ENCODE measurements around the gene HCN4.
A peak's percentile ranks its signal among the peaks of the same experiment; 100 is the strongest.

Gene HCN4

DNA sequence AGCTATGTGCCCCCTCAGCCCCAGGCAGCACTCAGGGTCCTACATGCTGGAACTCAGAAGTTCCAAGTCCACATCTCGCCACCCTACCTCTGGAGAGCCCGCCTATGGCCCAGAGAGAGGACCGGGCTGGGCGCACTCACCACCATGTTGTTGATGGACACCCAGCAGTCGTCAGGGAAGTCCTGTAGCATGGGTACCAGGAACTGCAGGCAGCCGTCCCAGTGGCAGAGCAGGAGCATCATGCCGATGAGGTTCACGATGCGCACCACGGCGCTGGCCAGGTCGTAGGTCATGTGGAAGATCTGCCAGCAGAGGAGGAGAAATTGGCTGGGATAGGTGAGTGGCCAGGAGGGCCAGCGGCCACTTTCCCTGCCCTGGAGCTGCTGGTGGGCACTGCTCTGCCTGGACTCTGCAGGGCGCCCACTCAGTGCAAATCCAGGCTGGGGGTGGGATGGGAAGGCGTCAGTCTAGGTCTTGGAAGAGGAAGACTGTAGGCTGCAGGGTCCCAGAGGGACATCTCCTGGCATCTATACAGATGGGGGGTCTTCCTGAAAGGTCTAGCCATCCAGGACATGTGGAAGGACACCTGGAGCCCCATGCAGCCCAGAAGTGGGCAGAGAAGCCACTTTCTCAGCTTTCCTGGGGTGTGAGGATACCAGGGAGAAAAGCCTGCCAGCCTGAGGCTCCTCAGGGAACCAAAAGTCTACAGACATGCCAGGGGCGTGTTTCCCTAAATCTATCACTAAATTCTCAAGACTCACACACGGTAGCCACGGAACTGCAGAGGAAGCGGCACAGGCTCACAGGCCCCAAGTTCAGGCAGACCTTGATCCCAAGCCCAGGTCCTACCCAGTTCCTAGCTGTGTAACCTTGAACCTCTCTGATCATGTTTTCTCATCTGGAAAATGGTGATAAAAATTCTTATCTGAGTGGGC lies 36.5 kb downstream of the HCN4 start:
- Histone ChIP-seq H3K4me3 (ENCODE audit: low read length) (no peak overlapping the region), H3K36me3 (ENCODE audit: control insufficient read depth, insufficient read depth, low read length, severe bottlenecking) (no peaks in the 10 kb centered on the region), H3K27me3 (replicated peaks; ENCODE audit: control insufficient read depth, insufficient read depth, low read length) (peaks cover 23% of the 10 kb centered on the region), H3K9ac (ENCODE audit: low read length) (no peak overlapping the region), H3K4me1 (ENCODE audit: control insufficient read depth, insufficient read depth, low read length) (peaks cover 4% of the 10 kb centered on the region), H3K9me3 (ENCODE audit: control insufficient read depth, low read length) (no peaks in the 10 kb centered on the region)
- no peak for DNase-seq (ENCODE audit: low read depth)

DNA sequence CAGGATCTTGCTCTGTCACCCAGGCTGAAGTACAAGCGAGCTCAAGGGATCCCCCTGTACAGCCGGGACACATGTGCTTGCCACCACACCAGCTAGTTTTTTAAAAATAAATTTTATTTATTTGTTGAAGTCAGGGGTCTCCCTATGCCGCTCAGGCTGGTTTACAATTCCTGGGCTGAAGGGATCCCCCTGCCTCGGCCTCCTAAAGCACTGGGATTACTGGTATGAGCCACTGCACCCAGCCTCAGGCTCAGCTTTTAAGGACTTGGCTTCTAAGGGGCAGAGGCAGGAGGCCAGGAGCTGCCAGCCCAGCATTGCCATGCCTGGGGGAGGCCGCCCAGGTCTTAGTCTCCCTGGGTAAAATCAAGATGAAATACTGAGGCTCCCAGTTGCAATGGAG lies 37.3 kb downstream of the HCN4 start:
- no peaks in the 10 kb centered on the region for H3K36me3 ChIP-seq (ENCODE audit: control insufficient read depth, insufficient read depth, low read length, severe bottlenecking)
- H3K9me3 ChIP-seq (ENCODE audit: control insufficient read depth, low read length): no peaks in the 10 kb centered on the region
- H3K4me3 ChIP-seq (ENCODE audit: low read length): no peak overlapping the region
- peaks cover 4% of the 10 kb centered on the region for H3K4me1 ChIP-seq (ENCODE audit: control insufficient read depth, insufficient read depth, low read length)
- peaks cover 20% of the 10 kb centered on the region for H3K27me3 ChIP-seq (replicated peaks; ENCODE audit: control insufficient read depth, insufficient read depth, low read length)
- H3K9ac ChIP-seq (ENCODE audit: low read length): no peak overlapping the region
- DNase-seq (ENCODE audit: low read depth): no peak

DNA sequence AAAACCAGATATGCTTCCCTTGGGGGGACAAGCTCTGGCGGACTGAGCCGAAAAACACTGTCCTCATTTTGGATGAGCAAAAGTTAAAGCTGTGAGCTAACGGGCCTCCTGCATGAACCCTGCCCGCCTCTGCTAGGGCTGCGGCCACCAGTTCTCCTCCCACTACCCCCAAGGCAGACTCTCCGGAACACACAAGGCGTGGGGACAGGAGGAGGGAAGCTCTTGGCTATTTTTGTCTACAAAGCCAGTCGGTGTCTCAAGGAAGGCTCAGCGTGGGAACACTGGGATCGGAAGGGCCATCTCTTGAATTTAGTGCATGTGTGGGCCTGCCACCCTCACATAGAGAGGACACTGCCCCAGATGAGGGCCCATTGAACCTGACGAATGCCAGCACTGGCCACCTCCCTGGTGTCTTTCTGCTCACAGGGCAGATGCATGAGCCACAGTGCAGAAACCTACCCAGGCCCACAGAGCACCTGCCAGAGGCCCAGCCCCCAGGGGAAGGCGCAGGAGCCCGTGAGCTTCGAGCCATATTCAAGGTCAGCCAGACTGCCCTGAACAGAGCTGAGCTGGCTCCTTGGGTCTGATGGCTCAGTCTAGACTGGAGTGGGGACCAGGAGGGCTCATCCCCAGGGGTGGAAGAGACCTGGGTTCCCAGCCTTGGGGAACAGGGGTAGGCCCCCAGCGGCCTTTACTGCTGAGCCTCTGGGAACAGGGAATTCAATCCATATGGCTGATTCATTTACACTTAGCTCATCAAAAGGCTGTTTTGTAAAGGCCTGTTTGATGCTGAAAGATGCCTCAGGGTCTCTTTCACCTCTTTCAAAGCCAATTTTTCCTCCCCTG lies 38.3 kb downstream of the HCN4 start:
- DNase-seq (ENCODE audit: low read depth): peak; percentile 20
- H3K36me3 ChIP-seq (ENCODE audit: control insufficient read depth, insufficient read depth, low read length, severe bottlenecking): no peaks in the 10 kb centered on the region
- H3K9ac ChIP-seq (ENCODE audit: low read length): no peak overlapping the region
- no peaks in the 10 kb centered on the region for H3K9me3 ChIP-seq (ENCODE audit: control insufficient read depth, low read length)
- peaks cover 4% of the 10 kb centered on the region for H3K4me1 ChIP-seq (ENCODE audit: control insufficient read depth, insufficient read depth, low read length)
- peaks cover 22% of the 10 kb centered on the region for H3K27me3 ChIP-seq (replicated peaks; ENCODE audit: control insufficient read depth, insufficient read depth, low read length)
- no peak overlapping the region for H3K4me3 ChIP-seq (ENCODE audit: low read length)

DNA sequence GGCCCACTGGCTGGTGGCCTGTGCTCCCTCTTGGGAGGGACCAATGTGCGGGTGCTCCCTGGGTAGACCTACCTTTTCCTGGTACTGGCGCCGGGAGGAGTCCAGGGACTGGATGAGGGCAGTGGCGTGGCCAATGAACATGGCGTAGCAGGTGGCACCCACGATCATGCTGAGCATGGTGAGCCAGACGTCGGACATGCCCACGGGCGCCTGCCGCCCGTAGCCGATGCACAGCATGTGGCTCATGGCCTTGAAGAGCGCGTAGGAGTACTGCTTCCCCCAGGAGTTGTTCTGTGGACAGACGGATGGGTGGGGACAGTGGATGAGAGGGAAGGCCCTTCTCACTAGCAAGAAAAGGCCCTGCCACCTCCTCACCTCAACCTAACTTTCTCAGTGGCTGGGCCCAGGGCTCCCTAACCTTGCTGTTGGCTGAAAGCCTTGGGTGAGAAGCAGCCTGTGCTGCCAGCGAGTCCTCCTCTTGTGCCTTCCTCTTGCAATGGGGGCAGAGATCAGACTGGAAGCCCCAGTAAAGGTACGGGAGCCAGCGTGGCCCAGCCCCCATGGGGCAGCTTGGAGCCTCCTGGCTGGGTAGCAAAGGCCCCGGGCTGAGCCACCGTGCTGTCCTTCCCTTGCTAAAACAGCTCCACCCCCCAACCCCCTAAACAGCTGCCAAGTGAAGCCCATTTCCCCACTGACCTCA lies 39.1 kb downstream of the HCN4 start:
- no peak overlapping the region for H3K9ac ChIP-seq (ENCODE audit: low read length)
- no peak overlapping the region for H3K4me3 ChIP-seq (ENCODE audit: low read length)
- peaks cover 18% of the 10 kb centered on the region for H3K27me3 ChIP-seq (replicated peaks; ENCODE audit: control insufficient read depth, insufficient read depth, low read length)
- H3K4me1 ChIP-seq (ENCODE audit: control insufficient read depth, insufficient read depth, low read length): peaks cover 4% of the 10 kb centered on the region
- no peaks in the 10 kb centered on the region for H3K36me3 ChIP-seq (ENCODE audit: control insufficient read depth, insufficient read depth, low read length, severe bottlenecking)
- DNase-seq (ENCODE audit: low read depth): no peak
- H3K9me3 ChIP-seq (ENCODE audit: control insufficient read depth, low read length): no peaks in the 10 kb centered on the region

DNA sequence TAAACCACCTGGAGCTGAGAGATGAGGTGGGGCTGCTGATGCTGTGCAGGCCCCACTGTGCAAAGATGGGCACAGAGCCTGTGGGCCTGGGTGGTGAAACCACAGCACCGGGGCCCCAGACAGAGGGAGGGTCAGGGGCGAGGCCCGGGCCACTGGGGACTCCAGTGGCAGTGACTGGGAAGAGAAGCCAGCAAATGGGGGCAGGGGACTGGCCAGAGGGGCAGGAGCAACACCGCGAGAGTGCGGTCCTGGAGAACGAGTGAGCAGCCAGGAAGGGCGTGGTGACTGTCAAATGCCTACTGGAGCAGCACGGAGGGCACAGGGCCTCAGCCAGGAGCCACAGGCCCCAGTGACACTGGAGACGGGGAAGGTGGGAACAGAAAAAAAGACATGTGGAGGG lies 39.8 kb downstream of the HCN4 start:
- Histone ChIP-seq H3K4me1 (ENCODE audit: control insufficient read depth, insufficient read depth, low read length) (peaks cover 4% of the 10 kb centered on the region), H3K36me3 (ENCODE audit: control insufficient read depth, insufficient read depth, low read length, severe bottlenecking) (no peaks in the 10 kb centered on the region), H3K9ac (ENCODE audit: low read length) (no peak overlapping the region), H3K27me3 (replicated peaks; ENCODE audit: control insufficient read depth, insufficient read depth, low read length) (peaks cover 15% of the 10 kb centered on the region), H3K9me3 (ENCODE audit: control insufficient read depth, low read length) (no peaks in the 10 kb centered on the region), H3K4me3 (ENCODE audit: low read length) (no peak overlapping the region)
- no peak for DNase-seq (ENCODE audit: low read depth)

DNA sequence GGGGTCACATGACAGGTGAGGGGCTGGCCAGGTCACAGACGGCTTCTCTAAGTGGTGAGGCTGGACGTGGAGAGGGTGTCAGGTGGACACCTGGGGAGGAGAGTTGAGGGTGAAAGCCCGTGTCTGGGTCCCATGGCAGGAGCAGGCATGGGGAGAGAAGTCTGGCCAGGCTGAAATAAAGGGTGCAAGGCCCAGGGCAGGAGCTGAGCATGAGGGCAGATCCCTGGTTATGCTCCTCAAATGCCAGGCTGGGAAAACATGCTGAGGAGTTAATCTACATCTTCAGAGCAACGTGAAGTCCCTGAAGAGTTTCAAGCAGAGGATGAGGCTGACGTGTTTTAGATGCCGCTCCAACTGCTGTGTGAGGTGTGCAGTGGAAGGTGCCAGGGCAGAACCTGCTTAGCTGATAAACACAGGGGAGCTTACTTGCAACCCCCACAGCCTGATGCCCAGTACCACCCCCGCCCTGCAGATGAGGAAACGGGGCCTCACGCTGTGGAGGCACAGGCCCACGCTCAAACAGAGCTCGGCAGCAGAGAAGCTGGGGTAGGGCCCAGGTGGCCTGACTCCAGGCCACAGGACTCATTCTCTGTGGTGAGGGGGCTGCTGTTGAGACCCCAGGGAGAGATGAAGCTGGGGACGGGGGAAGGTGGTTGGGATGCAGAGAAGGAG lies 40.5 kb downstream of the HCN4 start:
- peaks cover 15% of the 10 kb centered on the region for H3K27me3 ChIP-seq (replicated peaks; ENCODE audit: control insufficient read depth, insufficient read depth, low read length)
- no peaks in the 10 kb centered on the region for H3K36me3 ChIP-seq (ENCODE audit: control insufficient read depth, insufficient read depth, low read length, severe bottlenecking)
- H3K4me3 ChIP-seq (ENCODE audit: low read length): no peak overlapping the region
- no peak overlapping the region for H3K9ac ChIP-seq (ENCODE audit: low read length)
- H3K9me3 ChIP-seq (ENCODE audit: control insufficient read depth, low read length): no peaks in the 10 kb centered on the region
- no peak for DNase-seq (ENCODE audit: low read depth)
- peaks cover 4% of the 10 kb centered on the region for H3K4me1 ChIP-seq (ENCODE audit: control insufficient read depth, insufficient read depth, low read length)

DNA sequence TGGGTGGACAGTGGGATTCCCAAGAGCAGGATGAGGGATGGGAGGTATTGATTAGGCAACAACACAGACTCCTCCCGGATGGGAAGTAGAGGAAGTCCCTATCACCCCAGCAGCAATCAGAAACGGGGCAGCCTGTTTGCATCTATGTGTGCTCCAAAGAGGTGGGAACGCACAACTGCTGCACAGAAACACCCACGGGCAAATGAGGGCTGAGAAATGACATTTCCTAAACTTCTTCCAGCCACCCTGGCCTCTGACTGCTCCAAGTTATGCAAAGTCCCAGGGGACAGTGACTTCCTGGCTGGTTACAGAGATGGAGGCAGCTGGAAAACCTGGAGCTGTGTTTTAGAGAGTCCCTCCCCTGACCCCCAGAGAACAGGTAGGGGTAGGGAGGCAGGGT lies 42.6 kb downstream of the HCN4 start:
- H3K36me3 ChIP-seq (ENCODE audit: control insufficient read depth, insufficient read depth, low read length, severe bottlenecking): no peaks in the 10 kb centered on the region
- DNase-seq (ENCODE audit: low read depth): no peak
- H3K27me3 ChIP-seq (replicated peaks; ENCODE audit: control insufficient read depth, insufficient read depth, low read length): peaks cover 23% of the 10 kb centered on the region
- H3K9me3 ChIP-seq (ENCODE audit: control insufficient read depth, low read length): no peaks in the 10 kb centered on the region
- no peak overlapping the region for H3K9ac ChIP-seq (ENCODE audit: low read length)
- H3K4me1 ChIP-seq (ENCODE audit: control insufficient read depth, insufficient read depth, low read length): peaks cover 4% of the 10 kb centered on the region
- H3K4me3 ChIP-seq (ENCODE audit: low read length): no peak overlapping the region

DNA sequence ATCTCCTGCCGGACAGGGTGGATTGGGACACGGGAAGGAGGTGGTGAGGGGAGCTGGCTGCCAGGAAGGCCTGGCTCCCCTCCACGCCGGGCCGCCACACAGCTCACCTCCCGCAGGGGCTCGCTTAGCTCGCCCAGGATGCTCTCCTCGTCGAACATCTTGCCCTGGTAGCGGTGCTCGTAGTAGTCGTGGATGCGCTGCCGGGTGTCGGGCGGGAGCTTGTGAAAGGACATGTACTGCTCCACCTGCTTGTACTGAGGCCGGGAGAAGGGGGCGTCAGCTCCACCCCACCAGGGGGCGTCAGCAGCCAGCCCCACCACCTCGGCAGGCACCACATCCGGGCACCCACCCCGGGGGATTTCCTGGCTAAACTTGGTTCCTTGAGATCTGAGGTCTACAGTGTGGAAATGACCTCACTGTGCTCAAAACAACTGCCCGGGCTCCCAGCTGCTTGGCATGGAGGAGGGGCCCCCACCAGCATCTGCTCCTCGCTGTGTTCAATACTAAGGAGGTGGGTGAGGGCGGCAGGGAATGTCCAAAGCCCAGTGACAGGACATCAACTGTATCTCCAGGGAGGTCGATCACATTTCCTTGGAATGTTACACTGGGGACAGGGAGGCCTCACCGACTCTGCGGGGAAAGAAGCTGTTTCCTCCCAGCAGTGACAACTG lies 43.4 kb downstream of the HCN4 start:
- no peaks in the 10 kb centered on the region for H3K9me3 ChIP-seq (ENCODE audit: control insufficient read depth, low read length)
- H3K4me3 ChIP-seq (ENCODE audit: low read length): no peak overlapping the region
- no peak overlapping the region for H3K9ac ChIP-seq (ENCODE audit: low read length)
- peaks cover 28% of the 10 kb centered on the region for H3K27me3 ChIP-seq (replicated peaks; ENCODE audit: control insufficient read depth, insufficient read depth, low read length)
- H3K4me1 ChIP-seq (ENCODE audit: control insufficient read depth, insufficient read depth, low read length): peaks cover 2% of the 10 kb centered on the region
- no peaks in the 10 kb centered on the region for H3K36me3 ChIP-seq (ENCODE audit: control insufficient read depth, insufficient read depth, low read length, severe bottlenecking)
- DNase-seq (ENCODE audit: low read depth): no peak

DNA sequence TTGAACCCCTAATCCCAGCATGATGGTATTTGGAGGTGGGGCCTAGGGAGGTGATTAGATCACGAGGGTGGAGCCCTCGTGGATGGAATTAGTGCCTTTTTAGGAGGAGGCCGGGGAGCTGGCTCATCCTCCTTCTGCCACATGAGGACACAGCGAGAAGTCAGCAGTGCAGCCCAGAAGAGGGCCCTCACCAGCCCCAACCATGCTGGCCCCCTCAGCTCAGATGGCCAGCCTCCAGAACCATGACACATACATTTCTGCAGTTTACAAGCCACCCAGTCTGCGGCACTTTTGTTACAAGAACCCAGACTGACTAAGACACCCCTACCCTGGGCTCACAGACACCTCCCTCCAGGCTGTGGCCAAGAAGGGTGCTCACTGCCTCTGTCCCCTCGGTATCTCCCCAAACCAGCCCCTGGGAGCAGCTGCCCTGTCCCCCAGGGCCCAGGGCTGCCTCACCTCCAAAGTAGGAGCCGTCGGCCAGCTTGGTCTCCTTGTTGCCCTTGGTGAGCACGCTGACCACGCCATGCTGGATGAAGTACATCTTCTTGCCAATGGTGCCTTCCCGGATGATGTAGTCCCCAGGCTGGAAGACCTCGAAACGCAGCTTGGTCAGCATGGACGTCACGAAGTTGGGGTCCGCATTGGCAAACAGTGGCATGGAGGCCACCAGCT lies 44.1 kb downstream of the HCN4 start:
- DNase-seq (ENCODE audit: low read depth): no peak
- Histone ChIP-seq H3K4me3 (ENCODE audit: low read length) (no peak overlapping the region), H3K36me3 (ENCODE audit: control insufficient read depth, insufficient read depth, low read length, severe bottlenecking) (no peaks in the 10 kb centered on the region), H3K27me3 (replicated peaks; ENCODE audit: control insufficient read depth, insufficient read depth, low read length) (peaks cover 35% of the 10 kb centered on the region), H3K9ac (ENCODE audit: low read length) (no peak overlapping the region), H3K4me1 (ENCODE audit: control insufficient read depth, insufficient read depth, low read length) (no peaks in the 10 kb centered on the region), H3K9me3 (ENCODE audit: control insufficient read depth, low read length) (no peaks in the 10 kb centered on the region)

DNA sequence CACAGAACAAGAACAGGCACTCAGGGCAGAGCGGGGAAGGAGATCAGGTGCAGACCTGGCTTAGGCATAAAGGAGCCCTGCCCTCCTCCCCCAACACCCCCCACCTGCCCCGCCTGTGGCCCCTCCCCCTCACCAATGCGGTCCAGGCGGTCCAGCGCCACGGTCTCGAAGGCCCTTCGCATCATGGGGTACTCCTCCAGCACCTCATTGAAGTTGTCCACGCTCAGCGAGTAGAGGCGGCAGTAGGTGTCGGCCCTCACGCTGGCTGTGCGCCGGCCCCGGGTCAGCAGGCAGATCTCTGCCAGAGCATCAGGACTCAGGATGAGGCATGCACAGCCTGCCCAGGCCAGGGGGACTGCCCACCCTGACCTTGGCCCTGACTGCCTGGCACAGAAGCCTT lies 44.8 kb downstream of the HCN4 start:
- H3K9me3 ChIP-seq (ENCODE audit: control insufficient read depth, low read length): no peaks in the 10 kb centered on the region
- H3K9ac ChIP-seq (ENCODE audit: low read length): no peak overlapping the region
- DNase-seq (ENCODE audit: low read depth): no peak
- H3K4me1 ChIP-seq (ENCODE audit: control insufficient read depth, insufficient read depth, low read length): no peaks in the 10 kb centered on the region
- H3K4me3 ChIP-seq (ENCODE audit: low read length): no peak overlapping the region
- no peaks in the 10 kb centered on the region for H3K36me3 ChIP-seq (ENCODE audit: control insufficient read depth, insufficient read depth, low read length, severe bottlenecking)
- peaks cover 39% of the 10 kb centered on the region for H3K27me3 ChIP-seq (replicated peaks; ENCODE audit: control insufficient read depth, insufficient read depth, low read length)
